SU-DHL-6 (cell line): ENCODE data around the gene SLC24A1.

Source experiments
- EZH2phosphoT487 ChIP-seq: fragments of 200-600 bp; sonication (generic), shearing (Covaris generic); conservative IDR thresholded peaks from 2 replicates; pipeline ENCODE4 v1.6.1; 2018; ENCODE audit warnings: mild to moderate bottlenecking, antibody characterized with exemption, low read length, moderate library complexity, mixed read lengths
- TF ChIP-seq, protein P1 (sequence below): fragments of 200-600 bp; sonication (generic); IDR thresholded peaks from one replicate; pipeline ENCODE4 v1.5.1; 2017; ENCODE audit warnings: antibody characterized with exemption, mild to moderate bottlenecking, low read length, moderate library complexity; ENCODE audit not compliant: insufficient read depth, poor library complexity, severe bottlenecking

DNA sequence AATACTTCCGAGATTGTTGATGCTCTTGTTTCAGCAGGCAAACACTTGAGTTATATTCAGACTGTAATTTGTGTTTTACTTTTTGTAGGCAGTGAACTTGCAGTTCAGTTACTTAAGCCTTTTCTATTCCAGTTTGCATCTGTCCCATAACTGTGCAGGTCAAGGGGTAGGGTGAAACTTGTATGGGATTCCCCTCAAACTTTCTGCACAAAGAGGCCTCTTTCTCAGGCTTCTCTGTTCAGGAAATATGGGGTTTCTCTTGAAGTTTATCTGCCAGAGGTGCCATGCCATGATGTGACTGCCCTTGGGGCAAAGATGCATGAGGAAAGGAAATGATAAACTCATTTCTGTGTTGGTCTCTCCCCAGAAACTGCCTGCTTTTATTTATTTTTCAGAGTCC is 66.7 kb downstream of the SLC24A1 start:
- TF ChIP-seq, protein P1, sequence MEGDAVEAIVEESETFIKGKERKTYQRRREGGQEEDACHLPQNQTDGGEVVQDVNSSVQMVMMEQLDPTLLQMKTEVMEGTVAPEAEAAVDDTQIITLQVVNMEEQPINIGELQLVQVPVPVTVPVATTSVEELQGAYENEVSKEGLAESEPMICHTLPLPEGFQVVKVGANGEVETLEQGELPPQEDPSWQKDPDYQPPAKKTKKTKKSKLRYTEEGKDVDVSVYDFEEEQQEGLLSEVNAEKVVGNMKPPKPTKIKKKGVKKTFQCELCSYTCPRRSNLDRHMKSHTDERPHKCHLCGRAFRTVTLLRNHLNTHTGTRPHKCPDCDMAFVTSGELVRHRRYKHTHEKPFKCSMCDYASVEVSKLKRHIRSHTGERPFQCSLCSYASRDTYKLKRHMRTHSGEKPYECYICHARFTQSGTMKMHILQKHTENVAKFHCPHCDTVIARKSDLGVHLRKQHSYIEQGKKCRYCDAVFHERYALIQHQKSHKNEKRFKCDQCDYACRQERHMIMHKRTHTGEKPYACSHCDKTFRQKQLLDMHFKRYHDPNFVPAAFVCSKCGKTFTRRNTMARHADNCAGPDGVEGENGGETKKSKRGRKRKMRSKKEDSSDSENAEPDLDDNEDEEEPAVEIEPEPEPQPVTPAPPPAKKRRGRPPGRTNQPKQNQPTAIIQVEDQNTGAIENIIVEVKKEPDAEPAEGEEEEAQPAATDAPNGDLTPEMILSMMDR: no peak
- no peak for TF ChIP-seq EZH2phosphoT487
